ENCODE data around the gene AOC2. TPM values are rescaled to one million over a fixed set of nuclear protein-coding genes. Genes with fewer than 3 reads are reported as not detected.

Gene AOC2
- total and polyA plus RNA-seq, 2 of the 13 experiments (the other 11 are each of a cell fraction or from before 2014, with no cell fraction given): 1.2 to 3.3 TPM

DNA sequence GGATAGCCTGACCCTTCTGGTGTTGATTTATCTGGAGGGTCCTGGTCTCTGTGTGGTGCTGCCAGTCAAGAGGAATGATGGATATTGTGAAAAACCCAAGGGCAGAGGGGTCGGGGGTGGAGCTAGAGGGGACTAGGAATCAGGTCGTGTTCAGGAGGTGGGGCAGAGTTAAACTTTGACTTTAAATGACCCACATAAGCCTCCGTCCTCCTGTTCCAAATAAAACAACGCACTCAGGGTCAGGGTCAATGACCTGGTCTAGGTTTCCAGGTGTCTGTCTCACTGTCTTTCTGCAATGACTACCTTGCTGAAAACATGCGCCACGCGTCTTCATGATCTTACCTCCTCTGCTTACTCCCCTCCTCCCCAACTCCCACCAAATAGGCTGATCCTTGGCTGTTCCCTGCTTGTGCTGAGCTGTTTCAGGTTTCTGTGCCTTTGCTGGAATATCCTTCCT, 21.3 kb downstream of the AOC2 start (continued):
- TF ChIP-seq, protein P1, sequence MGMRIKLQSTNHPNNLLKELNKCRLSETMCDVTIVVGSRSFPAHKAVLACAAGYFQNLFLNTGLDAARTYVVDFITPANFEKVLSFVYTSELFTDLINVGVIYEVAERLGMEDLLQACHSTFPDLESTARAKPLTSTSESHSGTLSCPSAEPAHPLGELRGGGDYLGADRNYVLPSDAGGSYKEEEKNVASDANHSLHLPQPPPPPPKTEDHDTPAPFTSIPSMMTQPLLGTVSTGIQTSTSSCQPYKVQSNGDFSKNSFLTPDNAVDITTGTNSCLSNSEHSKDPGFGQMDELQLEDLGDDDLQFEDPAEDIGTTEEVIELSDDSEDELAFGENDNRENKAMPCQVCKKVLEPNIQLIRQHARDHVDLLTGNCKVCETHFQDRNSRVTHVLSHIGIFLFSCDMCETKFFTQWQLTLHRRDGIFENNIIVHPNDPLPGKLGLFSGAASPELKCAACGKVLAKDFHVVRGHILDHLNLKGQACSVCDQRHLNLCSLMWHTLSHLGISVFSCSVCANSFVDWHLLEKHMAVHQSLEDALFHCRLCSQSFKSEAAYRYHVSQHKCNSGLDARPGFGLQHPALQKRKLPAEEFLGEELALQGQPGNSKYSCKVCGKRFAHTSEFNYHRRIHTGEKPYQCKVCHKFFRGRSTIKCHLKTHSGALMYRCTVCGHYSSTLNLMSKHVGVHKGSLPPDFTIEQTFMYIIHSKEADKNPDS (CRISPR knock-in tag; IDR thresholded peaks at IDR 0.05): 0 out of 2 replicates have a peak, but pooled peaks have one; percentile 53
- TF ChIP-seq, protein P2, sequence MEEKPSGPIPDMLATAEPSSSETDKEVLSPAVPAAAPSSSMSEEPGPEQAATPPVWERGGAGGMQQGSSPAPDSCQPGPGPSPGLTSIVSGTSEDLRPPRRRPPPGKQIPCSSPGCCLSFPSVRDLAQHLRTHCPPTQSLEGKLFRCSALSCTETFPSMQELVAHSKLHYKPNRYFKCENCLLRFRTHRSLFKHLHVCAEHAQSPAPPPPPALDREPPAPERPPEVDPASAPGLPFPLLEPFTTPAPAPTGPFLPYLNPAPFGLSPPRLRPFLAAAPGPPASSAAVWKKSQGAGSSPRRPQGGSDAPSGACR (CRISPR knock-in tag; IDR thresholded peaks at IDR 0.05): peak; percentile 73; the same call in 1 of the 2 replicates
- 0 out of 2 replicates have a peak, but pooled peaks have one; percentile 53 for TF ChIP-seq ELF3 (CRISPR knock-in tag; IDR thresholded peaks at IDR 0.05)
- TF ChIP-seq CBFB (CRISPR knock-in tag; IDR thresholded peaks at IDR 0.05): no peak
- TF ChIP-seq REPIN1 (CRISPR knock-in tag; IDR thresholded peaks at IDR 0.05; ENCODE audit: borderline replicate concordance, low read depth): no peak
- TF ChIP-seq, protein P3, sequence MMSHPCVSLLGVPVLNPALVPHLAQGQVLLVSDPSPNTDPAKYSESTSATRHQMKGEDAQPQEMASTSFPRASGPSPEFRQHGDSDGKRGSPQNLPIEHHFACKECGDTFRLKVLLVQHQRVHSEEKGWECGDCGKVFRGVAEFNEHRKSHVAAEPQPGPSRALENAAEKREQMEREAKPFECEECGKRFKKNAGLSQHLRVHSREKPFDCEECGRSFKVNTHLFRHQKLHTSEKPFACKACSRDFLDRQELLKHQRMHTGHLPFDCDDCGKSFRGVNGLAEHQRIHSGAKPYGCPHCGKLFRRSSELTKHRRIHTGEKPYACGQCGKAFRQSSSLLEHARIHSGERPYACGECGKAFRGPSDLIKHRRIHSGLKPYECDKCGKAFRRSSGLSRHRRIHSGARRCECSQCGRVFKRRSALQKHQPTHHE (CRISPR knock-in tag; IDR thresholded peaks at IDR 0.05; ENCODE audit: borderline replicate concordance): no peak; the same call in 1 of the 2 replicates
- peak; percentile 66; the same call in 1 of the 2 replicates for TF ChIP-seq ZNF263 (CRISPR knock-in tag; IDR thresholded peaks at IDR 0.05)
- TF ChIP-seq IKZF4 (CRISPR knock-in tag; IDR thresholded peaks at IDR 0.05; ENCODE audit: borderline replicate concordance, low read depth, not compliant biosample characterization): no peak
- no peak for TF ChIP-seq HNRNPL (IDR thresholded peaks at IDR 0.05; ENCODE audit: low read depth, low read length)
- TF ChIP-seq, protein P4, sequence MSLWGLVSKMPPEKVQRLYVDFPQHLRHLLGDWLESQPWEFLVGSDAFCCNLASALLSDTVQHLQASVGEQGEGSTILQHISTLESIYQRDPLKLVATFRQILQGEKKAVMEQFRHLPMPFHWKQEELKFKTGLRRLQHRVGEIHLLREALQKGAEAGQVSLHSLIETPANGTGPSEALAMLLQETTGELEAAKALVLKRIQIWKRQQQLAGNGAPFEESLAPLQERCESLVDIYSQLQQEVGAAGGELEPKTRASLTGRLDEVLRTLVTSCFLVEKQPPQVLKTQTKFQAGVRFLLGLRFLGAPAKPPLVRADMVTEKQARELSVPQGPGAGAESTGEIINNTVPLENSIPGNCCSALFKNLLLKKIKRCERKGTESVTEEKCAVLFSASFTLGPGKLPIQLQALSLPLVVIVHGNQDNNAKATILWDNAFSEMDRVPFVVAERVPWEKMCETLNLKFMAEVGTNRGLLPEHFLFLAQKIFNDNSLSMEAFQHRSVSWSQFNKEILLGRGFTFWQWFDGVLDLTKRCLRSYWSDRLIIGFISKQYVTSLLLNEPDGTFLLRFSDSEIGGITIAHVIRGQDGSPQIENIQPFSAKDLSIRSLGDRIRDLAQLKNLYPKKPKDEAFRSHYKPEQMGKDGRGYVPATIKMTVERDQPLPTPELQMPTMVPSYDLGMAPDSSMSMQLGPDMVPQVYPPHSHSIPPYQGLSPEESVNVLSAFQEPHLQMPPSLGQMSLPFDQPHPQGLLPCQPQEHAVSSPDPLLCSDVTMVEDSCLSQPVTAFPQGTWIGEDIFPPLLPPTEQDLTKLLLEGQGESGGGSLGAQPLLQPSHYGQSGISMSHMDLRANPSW (CRISPR knock-in tag; IDR thresholded peaks at IDR 0.05; ENCODE audit: borderline replicate concordance): 0 out of 2 replicates have a peak, but pooled peaks have one; percentile 45
- TF ChIP-seq TCF7 (IDR thresholded peaks at IDR 0.05; ENCODE audit: low read depth): no peak
- no peak; the same call in 1 of the 2 replicates for TF ChIP-seq GZF1 (CRISPR knock-in tag; IDR thresholded peaks at IDR 0.05)
- TF ChIP-seq ATF1 (CRISPR knock-in tag; IDR thresholded peaks at IDR 0.05): no peak
- no peak for TF ChIP-seq LCORL (IDR thresholded peaks at IDR 0.05)
- TF ChIP-seq LCORL (CRISPR knock-in tag; IDR thresholded peaks at IDR 0.05): peak; percentile 94
- no peak for TF ChIP-seq HCFC1 (IDR thresholded peaks at IDR 0.05; ENCODE audit: low read depth, low read length)
- TF ChIP-seq, protein P5, sequence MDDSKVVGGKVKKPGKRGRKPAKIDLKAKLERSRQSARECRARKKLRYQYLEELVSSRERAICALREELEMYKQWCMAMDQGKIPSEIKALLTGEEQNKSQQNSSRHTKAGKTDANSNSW (CRISPR knock-in tag; IDR thresholded peaks at IDR 0.05; ENCODE audit: borderline replicate concordance): no peak
- no peak for TF ChIP-seq RAD21 (CRISPR knock-in tag; IDR thresholded peaks at IDR 0.05)
- 0 out of 2 replicates have a peak, but pooled peaks have one; percentile 26 for TF ChIP-seq SNAI1 (CRISPR knock-in tag; IDR thresholded peaks at IDR 0.05; ENCODE audit: borderline replicate concordance)

Measured in HepG2 (cell line).